NK-92 treated with Interleukin-12 subunit alpha and Interleukin-12 subunit beta, amount 100 ng/mL, for 24 hours (cell line): ENCODE data around the gene LRRC25.

Source experiments
- DNase-seq: peaks from one replicate; lab custom pipeline; 2025; lab: John Stamatoyannopoulos, UW

The LRRC25 gene

DNA sequence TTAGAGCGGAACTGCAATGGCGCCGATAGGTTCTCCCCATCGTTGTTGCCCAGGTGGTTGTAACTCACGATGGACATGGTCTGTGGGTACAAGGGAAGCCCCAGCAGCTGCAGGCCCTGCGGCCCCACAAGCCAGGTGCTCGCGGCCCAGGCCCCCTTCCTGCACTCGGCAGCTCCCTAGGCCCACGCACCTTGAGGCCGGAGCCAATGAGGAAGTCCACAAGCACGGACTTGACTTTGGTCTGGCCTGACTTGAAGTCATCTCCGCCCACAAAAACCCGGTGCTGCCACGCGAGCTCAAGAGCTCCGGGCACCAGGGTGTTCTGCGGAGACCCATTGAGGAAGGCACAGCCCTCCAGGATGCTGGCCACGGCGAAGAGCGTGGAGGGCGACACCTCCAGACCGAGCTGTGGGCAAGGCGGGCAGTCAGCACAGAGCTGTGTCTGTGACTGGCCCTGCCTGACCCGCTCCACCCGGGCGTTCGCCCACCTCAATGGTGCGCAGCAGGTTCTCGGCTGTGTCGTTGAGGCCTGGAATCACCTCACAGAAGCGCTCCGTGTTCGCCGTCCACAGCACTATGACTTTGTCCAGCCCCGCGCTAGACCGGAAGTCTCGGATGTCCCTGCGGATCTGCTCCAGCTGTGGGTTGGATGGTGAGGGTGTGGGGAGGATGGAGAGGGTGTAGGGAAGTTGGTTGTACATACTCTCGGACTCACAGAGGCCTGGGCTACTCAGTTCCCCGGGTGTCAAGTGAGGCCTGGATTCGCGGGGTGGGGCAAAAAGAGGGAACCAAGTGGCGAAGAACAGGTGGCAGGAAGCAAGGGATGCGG is 38.6 kb upstream of the LRRC25 start:
- no peak for DNase-seq

DNA sequence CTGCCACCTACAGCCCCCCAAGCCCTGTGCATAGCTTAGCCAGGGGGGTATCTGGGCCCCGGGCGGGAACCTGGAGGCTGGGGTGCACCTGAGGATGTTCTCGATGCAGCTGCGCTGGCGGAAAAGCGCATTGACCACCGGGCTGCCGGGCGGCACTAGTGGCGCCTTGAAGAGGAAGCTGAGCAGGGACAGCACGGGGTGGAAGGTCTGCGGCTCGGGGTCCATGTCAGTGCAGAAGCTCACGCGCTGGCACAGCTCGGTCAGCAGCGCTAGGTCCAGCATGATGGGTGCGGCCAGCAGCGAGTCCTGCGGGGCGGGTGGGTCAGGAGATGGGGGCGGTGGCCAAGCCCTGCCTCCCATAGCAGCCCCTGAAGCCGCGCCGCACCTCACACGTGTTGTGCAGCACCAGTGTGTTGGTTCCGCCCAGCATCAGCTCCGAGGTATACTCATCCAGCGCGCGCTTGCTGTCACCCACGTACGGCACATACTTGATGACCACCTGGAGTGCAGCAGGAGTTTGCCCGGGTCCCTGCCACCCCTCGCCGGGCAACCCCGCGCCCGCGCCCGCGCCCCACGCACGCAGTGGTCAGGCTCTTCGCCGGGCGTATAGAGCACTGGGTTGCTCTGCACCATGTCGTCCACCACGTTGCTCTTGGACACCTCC is 37.9 kb upstream of the LRRC25 start:
- DNase-seq = no peak

DNA sequence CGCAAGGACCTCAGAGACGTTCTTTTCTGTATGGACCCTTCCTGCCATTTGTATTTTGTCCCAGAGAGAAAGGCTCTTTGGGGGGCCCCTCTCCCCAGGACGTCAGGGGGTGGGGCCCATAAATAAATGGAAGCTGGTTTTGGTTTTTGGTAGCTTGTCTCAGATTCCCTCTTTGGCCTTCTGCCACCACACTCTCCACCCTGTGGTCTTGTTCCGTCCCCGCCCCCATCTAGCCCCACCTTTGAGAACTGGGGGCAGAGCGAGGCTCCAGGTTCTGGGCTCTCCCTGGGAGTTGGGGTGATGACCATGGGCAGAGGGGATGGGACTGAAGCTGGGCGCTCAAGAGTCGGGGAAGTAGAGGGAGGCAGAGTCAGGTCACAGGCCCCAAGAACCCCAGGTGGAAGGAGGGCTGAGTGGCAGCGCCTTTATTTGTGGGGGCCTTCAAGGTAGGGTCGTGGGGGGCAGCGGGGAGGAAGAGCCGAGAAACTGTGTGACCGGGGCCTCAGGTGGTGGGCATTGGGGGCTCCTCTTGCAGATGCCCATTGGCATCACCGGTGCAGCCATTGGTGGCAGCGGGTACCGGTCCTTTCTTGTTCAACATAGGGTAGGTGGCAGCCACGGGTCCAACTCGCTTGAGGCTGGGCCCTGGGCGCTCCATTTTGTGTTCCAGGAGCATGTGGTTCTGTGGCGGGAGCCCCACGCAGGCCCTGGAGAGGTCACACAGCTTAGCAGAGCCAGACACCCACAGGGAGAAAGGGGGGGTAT is 37.2 kb upstream of the LRRC25 start:
- DNase-seq = no peak

DNA sequence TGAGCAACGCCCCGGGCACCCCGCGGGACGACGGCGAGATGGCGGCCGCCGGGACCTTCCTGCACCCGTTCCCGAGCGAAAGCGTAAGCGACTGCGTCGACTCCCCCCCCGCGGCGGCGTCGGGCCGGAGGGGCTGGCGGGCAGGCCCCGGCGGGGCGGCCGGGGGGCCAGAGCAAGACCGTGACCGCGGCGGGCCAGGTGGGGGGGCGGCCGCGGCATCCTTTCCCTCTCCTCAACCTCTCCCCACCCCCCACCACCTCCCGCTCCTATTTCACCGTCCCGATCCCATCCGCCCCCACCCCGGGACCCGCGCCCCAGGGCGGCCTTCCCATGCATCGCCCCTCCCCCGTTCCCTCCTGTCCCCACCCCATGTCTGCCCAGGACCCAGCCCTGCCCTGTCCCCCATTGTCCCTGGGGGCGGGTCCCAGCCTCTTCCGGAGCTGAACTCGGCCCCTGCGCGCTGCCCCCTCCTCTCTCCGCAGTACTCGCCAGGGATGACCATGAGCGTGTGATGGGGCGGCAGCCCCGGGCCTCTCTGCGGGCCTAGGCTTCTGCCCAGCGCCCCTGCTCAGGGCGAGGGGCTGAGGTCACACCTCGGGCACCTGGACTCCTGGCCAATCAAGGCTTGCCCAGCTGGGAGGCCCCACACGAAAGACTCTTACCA is 36.4 kb upstream of the LRRC25 start:
- no peak for DNase-seq

DNA sequence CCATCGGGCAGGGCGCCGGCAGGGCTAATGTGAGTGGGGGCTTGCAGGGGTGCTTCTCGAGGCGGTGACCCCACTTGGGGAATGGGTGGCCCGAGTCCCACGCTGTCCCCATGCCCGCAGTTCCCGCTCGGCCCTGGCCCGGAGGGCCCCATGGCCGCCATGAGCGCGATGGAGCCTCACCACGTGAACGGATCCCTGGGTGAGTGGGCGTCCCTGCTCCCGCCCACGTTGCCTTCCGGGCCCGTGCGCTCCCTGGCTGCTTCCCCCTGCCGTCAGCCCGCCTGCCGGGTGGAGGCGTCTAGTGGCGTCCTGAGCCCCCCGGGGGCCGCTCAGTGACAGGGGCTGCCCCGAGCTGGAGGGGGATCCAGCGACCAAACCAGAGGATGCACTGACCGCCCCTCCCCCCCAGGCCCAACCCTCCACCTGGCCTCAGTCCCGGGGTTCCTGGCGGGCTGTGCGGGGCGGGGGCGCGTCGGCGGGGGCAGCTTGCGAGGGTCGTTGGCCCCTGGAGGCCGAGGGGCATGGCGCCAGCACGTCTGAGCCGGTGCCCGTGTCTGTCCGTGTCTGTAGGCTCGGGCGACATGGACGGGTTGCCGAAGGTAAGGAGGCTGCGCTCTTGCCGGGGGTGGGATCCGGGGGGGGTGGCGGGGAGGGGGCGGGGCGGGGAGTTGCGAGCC is 35.7 kb upstream of the LRRC25 start:
- DNase-seq = no peak

DNA sequence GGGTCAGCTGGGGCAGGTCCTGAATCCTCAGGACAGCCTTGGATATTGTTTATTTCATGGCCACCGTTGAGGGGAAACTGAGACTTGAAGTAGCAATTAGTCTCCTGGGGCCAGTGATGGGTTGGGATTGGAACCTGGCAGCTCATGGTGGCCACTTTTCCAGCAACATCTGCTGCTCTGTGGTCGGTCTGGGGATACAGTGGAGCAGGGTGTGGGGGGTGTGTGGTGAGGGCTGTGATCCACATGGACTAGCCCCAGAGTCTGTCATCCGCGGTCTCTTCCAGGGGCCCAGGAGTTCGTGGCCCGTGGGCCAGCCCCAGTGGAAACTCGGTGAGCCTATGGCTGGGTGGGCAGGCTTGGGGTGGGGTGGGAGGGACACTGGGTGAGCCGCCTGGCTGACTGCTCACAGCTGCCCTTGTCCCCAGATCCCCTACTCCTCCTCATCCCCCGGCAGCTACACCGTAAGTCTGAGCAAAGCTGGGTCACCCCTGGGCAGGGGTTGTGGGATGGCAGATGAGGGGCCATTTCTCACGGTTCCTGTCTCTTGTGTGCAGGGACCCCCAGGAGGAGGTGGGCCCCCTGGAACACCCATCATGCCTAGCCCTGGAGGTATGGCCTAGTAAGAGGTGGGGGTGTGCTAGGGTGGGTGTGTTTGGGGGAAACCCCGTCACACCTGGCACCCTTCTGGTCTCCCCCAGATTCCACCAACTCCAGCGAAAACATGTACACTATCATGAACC is 35.0 kb upstream of the LRRC25 start:
- DNase-seq = no peak

DNA sequence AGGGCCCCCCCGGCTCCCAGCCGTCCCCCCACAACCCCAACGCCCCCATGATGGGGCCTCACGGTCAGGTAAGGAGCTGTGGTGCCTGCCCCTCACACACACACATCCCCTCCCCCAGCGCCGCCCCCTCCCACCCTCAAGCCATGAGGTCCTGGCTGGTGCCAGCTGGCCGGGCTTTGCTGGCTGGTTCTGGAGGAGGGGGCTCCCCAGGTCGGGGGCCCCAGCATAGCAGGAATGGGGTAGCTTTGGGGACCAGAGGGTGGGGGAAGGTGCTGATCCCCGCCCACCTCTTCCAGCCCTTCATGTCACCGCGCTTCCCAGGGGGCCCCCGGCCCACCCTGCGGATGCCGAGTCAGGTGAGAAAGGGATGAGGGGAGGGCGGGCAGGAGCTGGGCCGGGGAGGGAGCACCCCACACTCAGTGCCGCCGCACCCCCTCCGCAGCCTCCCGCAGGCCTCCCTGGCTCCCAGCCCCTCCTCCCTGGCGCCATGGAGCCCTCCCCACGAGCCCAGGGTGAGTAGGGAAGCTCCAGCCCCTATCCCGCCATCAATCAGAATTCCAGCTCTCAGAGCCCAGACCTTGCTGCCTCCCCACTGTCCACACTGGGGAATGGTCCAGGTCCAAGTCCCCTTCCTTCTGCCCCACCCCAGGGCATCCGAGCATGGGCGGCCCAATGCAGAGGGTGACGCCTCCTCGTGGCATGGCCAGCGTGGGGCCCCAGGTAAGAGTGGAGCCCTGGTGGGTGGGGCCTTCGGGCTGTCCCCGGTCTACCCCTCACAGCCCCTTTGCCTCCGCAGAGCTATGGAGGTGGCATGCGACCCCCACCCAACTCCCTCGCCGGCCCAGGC is 34.2 kb upstream of the LRRC25 start:
- DNase-seq = no peak

DNA sequence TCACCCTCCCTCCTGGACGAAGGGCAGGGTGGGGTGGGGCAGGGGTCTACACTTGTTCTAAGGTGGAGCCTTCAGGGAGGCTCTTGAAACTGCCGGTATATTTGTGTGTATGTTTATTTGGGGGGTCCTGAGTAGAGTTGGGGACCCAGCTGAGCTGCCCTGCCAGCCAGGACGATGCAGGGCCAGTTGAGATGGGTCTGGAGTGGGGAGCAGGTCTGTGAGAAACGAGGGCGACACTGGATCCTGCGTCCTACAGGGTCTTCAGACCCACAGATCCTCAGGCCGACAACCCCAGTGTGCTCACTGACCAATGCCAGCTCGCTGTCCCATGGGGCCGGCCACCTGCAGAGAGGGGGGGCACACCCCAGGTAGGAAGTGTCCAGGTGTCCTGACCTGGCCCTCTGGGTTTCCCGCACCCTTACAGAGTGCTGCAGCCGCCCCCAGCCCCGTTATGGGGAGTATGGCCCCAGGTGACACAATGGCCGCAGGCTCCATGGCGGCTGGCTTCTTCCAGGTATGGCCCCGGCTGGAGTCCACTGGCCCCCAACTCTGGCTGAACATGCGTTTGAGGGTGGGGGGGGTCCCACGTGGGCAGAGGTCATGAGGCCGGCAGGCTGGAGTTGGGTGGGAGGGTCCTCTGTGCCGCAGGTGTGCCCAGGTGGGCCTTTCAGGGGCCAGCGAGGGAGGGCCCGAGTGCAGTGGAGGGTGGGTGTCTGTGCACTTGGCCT is 33.2 kb upstream of the LRRC25 start:
- DNase-seq = no peak

DNA sequence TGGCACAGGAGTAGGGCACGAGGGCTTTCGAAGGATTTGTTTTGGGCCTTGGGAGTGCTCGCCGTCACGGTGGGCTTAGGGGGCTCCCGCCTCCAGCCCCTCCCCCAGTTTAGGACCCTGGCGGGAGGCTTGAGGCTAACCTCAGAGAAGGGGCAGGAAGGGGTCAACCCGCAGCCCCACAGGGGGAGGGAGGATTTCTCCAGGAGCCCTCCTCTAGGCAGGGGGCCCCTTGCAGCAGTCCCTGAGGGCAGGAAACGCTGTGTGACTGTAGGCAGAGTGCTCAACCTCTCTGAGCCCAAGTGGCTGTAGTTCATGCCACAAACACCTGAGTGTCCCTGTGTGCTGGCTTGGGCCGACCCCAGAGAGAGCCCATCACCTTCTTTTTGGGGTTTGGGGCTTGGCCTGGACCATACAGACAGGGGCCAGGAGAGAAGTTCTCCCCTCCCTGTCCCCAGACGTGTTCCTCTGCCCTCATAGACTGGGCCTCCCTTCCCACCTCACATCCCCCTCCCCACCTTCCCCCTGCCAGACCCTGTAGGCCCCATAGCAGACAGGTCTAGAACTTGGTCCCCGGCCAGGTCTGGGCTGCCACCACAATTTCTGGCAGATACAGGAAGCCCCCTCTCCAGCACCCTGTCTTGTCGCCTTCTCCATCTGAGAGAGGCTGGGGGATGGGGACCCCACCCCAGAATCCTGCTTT is 32.4 kb upstream of the LRRC25 start:
- no peak for DNase-seq

DNA sequence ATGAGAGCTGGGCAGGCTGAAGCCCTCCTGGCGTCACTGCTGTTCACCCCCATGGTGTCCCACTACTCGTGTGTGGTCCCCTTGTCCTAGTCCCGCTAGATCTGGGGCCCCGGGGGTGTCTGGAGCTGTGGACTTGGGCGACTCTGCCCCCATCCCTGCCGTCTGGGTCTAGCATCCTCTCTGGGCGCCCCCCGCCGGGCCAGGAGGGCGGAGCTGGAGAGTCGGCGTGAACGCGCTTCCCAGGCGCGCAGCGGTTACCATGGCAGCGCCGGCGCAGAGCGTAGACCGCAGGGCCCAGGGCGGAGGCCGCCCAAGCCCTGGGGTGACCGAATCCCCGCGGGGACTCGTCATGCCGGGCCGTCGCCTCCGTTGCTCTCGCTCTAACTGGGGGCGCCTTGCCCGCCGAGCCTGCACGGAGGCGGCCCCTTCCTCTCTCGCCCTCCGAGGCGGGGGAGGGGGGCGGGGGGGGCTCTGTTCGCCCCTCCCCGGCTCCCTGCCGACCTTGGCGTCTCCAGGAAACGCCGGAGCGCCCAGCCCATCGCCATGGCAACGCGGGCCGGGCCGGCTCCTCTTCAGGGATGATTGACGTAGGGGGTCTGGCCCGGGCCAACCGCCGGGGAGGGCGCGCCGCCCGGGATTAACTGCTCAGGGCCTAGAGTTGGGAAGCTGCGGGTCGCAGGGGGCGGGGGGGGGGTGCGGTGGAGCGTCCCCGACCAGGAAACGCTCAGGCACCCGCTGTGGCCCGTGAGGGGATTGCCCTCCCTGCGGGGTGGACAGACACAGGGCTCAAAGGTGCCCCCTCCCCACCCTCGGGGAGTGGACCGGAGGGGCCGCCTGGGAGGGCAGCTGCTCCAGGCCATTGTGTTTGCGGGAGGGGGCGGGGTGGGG is 31.6 kb upstream of the LRRC25 start:
- peak; percentile 57 for DNase-seq

DNA sequence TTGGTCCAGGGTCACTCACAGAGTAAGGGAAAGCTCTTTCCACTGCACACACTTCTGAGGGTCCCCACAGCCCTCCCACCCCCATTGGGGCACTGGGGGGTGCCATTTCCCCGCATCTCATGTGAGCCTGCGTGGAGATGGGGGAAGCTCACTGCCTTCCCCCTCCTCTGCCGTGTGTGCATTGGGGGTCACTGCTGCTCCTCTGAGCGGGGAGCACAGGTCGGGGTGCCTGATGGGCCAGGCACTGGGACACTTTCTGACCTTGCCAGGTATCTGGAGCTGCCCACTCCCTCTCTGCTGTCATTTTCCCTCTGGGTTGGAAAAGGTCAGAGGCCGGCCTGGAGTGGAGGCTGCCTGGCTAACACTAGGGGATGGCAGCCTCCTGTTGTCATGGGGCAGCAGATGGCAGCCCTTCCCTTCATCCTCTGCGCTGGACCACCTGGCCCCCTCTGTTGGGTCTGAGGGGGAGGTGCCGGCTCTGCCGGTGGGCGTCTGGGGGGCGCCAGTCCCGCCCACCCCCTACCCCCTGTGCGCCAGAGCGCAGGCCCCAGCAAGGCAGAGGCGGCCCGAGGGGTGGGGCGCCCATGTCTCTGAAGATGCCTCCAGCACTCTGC is 30.9 kb upstream of the LRRC25 start:
- DNase-seq = no peak

DNA sequence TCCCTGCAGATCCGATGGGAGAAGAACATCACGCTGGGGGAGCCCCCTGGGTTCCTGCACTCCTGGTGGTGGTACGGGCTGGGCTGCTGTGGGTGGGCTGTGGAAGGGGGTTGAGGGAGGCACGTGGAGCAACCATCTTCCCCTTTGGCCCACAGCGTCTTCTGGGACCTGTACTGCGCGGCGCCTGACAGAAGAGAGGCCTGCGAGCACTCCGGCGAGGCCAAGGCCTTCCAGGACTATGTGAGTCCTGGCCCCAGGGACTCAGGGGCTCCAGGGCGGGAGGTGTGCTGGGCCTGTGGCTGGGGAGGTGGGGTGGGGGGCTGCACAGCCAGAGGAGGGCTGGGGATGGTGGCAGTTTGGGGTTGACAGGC is 30.3 kb upstream of the LRRC25 start:
- DNase-seq = no peak

DNA sequence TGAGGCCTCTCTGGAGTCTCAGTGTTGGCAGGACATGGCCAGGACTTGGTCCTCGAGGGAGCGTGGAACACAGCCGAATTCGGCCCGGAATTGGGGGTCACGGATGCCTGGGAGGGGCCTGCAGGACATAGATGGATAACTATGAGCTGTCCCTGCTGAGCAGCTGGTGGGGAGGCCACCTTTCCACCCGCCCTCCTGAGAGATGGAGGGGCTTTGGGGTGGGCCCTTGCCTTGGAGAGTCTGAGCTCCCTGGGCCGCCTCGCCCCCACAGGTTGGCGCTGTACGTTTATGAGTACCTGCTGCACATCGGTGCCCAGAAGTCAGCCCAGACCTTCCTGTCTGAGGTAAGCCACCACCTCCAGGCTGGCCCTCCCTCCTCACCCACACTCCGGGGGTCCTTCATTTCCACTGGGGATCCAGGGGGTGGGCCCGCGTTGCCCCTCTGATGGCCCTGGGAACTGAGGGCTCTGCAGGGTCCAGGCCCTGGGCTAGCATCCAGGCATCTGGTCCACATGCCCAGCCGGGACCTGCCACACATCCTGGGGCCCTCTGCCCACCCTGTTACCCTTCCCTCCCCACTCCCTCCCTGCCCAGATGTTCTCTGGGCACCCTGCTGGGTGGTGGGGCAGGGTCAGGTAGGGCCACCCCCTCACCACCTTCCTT is 29.8 kb upstream of the LRRC25 start:
- DNase-seq = no peak

DNA sequence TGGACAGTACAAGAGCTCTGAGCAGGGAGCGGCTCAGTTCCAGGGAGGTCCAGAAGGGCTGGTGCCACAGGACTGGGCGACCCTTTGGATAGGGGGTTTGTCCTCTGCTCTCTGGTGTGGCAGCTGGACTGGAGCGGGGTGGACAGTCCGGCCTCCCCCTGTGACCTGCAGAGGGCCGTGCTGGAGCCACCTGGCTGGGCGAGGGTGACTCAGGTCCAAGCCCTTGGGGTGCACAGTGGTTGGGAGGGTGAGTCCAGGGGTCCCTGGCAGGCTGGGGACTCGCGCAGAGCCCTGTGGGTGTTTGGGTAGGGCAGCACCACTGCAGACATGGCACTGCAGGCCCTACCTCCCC is 29.0 kb upstream of the LRRC25 start:
- DNase-seq = no peak

DNA sequence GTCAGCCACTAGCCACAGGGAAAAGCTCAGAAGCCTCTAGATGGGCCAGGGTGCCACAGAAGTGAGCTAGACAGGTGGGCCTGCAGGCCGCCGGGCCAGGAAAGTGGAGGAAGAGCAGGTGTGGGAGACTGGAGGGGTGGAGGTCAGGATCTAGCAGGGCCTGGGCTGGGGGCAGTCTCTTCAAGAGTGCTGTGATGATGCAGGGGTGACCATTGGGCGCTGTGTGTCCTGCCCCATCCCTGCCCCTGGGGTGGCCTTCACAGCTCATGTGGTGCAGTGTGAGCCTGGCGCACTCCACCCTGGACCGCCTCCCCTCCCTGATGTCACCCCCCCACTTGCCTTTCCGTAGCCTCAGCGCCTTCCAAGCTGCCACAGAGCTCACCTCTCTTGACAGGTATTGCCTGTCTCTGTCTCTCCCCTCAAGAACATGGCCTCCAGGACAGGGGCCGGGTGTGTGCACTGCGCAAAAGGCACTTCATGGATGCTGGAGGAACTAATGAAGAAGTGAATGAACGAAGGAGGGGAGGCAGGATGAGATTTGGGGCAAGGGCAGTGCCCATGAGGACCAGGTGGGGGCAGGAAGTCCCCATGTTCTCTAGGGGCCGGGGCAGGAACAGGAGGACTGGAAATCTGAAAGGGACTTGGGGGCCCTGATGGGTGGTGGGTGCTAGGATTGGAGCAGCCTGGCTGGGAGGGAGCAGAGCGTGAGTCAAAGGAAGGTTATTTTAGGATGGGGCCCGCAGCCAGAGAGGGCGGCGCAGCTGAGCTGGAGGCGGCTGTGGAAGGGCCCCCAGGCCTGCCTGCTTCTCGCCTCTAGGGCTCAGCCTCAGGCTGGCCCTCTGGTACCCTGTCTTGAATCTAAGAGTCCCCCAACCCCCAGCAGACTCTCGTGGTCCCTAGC is 28.3 kb upstream of the LRRC25 start:
- no peak for DNase-seq
